ENCODE measurements around the gene DGKE.
A peak's percentile ranks its signal among the peaks of the same experiment; 100 is the strongest.

The DGKE gene

GRCh38 chr17:56833809-56834379, at the start of gene DGKE, which contains the start of gene C17orf67:
Gene DGKE, plus strand, starts transcription at chr17:56834151. Its CDS starts 645 bp downstream, at chr17:56834796.
Gene C17orf67, minus strand, starts transcription at chr17:56833920. Its CDS starts 18,110 bp downstream, at chr17:56815810.
- peak; percentile 99 for DNase-seq

GRCh38 chr17:56785405-56785804, 48.5 kb upstream of the DGKE start:
- no peak for DNase-seq

- no peak for DNase-seq
These were observed 47.8 kb upstream of the DGKE start for GRCh38 chr17:56785997-56786680.

- peak; percentile 55 to 59 for DNase-seq
These were observed 46.9 kb upstream of the DGKE start for GRCh38 chr17:56786989-56787482.

- no peak for DNase-seq
These were observed 41.7 kb upstream of the DGKE start for GRCh38 chr17:56792267-56792666.

GRCh38 chr17:56793531-56793930, 40.4 kb upstream of the DGKE start:
- no peak for DNase-seq

GRCh38 chr17:56793957-56794356, 40.0 kb upstream of the DGKE start:
- no peak for DNase-seq

GRCh38 chr17:56795221-56795865, 38.6 kb upstream of the DGKE start:
- DNase-seq, result no peak

GRCh38 chr17:56796536-56796935, 37.4 kb upstream of the DGKE start:
- no peak for DNase-seq

GRCh38 chr17:56798916-56799315, 35.0 kb upstream of the DGKE start:
- DNase-seq, result no peak

- no peak for DNase-seq
These were observed 32.3 kb upstream of the DGKE start for GRCh38 chr17:56801459-56802178.

GRCh38 chr17:56803071-56803470, 30.9 kb upstream of the DGKE start:
- no peak for DNase-seq

GRCh38 chr17:56804454-56804853, 29.5 kb upstream of the DGKE start:
- no peak for DNase-seq

- DNase-seq, result no peak
These were observed 27.0 kb upstream of the DGKE start for GRCh38 chr17:56806949-56807348.

GRCh38 chr17:56807723-56808122, 26.2 kb upstream of the DGKE start:
- DNase-seq, result no peak

- DNase-seq, result no peak
These were observed 25.4 kb upstream of the DGKE start for GRCh38 chr17:56808503-56808902.

GRCh38 chr17:56809106-56809819, 24.7 kb upstream of the DGKE start:
- DNase-seq, result no peak

GRCh38 chr17:56809820-56810179, 24.2 kb upstream of the DGKE start:
- DNase-seq, result no peak

- no peak for DNase-seq
These were observed 23.6 kb upstream of the DGKE start for GRCh38 chr17:56810343-56810742.

GRCh38 chr17:56810891-56811775, 22.8 kb upstream of the DGKE start:
- DNase-seq, result no peak

GRCh38 chr17:56812901-56813388, 21.0 kb upstream of the DGKE start:
- no peak for DNase-seq

GRCh38 chr17:56815711-56816110, 18.2 kb upstream of the DGKE start:
- DNase-seq, result no peak
